GM19240 (cell line): Measurements from ENCODE around the gene HOXC4.
A peak's percentile ranks its signal among the peaks of the same experiment; 100 is the strongest.
"Not testable (repeated sequence)": the region's sequence is repeated elsewhere in the genome, so short reads cannot be mapped to it uniquely, and the experiment has no call there.

Experiments used
- DNase-seq: peaks from one replicate; pipeline ENCODE4 v3.0.0; 2011; ENCODE audit warnings: low spot score; ENCODE audit not compliant: insufficient read length

HOXC4 gene

GRCh38 chr12:54040148-54040494, 13.5 kb upstream of the HOXC4 start:
- DNase-seq = no peak

- no peak for DNase-seq
Measured at GRCh38 chr12:54040648-54041047, 13.0 kb upstream of the HOXC4 start.

- DNase-seq = no peak
Measured at GRCh38 chr12:54041097-54041690, 12.4 kb upstream of the HOXC4 start.

- not testable (repeated sequence) for DNase-seq
Measured at GRCh38 chr12:54042033-54042432, 11.6 kb upstream of the HOXC4 start.

DNA sequence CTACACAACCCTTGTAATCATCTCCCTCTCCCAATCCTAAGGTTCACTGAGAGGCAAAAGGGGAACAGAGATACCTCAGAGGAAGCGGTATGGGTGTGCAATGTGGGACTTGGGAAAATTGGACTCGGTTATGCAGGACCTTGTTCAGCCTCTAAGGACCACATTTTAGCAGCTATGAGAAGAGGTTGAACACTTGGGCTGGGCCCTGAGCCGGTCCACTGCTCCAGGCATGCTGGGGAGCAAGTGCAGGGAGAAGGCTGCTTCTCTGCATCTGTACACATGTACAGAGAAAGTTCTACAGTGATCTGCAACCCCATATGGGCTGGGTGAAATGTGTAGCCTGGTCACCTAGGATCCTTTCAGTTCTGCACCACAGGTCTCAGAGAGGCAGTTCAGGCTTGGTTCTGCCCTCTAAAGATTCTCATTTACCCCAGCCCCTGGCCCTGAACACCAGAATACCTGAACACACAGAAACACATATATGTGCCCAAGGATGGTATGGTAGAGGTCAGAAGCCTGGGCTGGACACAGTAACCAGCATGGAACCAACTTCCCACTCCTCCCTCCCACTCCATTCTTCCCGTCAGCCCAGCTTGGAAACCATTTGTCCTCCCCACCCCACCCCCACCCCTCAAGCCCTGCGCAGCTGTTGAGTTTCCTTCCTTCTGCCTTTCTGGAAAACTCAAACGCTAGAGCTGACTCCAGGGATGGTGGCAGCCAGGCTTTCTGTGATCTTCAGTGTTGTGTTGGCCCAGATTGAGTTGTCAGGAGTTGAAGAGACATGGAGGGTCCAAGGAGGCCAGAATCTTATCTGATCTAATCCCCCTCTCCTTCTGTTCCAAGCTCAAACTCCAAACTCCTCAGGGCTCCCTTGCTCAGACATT, 10.4 kb upstream of the HOXC4 start:
- DNase-seq = no peak

GRCh38 chr12:54044425-54045103, 9.1 kb upstream of the HOXC4 start:
- DNase-seq = no peak

GRCh38 chr12:54045401-54045800, 8.2 kb upstream of the HOXC4 start:
- DNase-seq = no peak

- no peak for DNase-seq
Measured at GRCh38 chr12:54045868-54046521, 7.6 kb upstream of the HOXC4 start.

- DNase-seq = no peak
Measured at GRCh38 chr12:54046809-54047159, 6.9 kb upstream of the HOXC4 start.

- DNase-seq = no peak
Measured at GRCh38 chr12:54047160-54047963, 6.3 kb upstream of the HOXC4 start.

- DNase-seq = no peak
Measured at GRCh38 chr12:54047964-54048303, 5.7 kb upstream of the HOXC4 start.

DNA sequence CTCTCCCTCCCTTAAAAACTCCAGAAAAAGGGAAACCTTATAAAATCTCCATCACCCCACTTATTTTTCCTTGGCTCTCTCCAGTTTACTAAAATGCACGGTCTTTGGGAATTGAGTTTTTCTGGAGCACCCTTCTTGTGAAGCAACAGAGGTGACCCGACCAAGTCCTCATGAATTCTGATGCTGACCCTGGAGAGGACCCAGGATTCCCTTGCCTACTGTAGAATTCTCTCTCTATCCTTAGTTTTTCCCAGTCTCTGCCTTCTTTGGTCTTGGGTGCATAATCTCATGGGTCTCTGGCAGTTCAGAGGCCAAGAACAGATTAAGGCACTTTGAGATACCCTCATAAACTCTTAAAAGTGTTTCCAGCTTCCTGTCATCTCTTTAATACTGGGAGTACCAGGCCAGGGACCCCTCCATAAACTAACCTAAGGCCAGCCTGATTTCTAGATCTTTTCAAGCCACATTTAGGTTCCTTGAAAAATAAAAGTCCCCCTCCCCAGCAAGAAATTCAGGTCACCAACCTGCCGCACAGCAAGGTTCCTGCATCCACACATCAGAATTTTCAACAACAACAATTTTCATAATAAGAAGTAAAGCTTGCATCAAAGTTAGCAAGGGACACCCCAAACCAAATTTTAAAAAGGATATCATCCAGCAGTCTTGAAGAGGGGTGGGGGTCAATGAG, 5.1 kb upstream of the HOXC4 start:
- no peak for DNase-seq

DNA sequence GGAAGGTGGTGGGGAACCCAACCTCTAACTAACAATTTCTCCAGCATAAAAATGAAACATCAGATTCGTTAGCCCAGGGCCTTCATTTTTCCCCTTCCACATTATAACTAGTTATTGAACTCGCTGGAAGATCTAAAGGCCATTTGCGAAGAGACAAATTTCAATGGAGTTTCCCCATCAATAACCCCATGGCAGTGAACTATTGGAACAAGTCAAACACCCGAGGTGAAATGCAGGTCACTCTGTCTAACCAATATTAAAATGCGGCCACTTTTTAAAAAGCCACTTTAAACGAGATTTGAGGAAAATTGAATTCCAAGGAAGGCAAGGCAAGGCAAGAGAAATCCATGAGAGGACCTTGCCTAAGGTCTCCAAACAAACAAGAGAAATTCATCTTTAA, 4.5 kb upstream of the HOXC4 start:
- DNase-seq = no peak

GRCh38 chr12:54050482-54050810, 3.2 kb upstream of the HOXC4 start:
- no peak for DNase-seq

DNA sequence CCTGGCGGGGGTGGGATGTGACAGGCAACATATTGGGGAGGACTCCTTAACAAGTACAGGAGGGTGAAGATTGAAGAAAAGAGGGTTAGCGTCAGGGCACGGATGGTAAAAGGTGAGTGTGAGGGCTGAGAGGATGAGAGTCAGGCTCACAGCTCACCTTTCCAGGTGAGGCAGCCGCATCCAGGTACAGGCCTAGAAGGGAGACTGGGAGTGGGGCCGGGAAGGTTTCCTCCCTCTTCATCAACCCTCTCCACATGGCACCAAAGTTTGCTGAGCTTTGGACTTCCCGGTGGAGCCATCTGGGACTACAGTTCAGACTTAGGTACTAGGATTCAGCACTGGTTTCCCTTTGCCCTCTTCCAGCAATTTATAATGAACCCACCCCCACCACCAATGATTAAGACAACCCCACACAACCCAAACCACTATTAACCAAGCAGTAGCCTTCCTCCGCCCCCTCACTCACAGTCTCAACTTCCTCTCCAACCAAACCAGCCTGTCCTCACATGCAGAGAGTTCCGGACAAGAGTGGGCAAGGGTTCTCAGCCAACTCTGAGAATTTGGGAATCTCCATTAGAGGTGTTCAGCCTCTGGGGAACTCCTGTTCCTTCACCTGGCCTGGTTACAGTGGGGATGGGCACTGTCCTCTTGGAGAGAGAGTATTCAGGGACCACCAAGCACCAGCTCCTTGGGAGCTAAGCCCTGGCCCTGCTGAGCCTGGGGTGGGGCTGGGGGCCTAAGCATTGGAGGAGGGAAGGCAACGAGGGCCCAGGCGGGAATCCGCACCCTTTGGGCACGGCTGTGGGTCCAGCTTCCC, 2.4 kb upstream of the HOXC4 start:
- DNase-seq = no peak

DNA sequence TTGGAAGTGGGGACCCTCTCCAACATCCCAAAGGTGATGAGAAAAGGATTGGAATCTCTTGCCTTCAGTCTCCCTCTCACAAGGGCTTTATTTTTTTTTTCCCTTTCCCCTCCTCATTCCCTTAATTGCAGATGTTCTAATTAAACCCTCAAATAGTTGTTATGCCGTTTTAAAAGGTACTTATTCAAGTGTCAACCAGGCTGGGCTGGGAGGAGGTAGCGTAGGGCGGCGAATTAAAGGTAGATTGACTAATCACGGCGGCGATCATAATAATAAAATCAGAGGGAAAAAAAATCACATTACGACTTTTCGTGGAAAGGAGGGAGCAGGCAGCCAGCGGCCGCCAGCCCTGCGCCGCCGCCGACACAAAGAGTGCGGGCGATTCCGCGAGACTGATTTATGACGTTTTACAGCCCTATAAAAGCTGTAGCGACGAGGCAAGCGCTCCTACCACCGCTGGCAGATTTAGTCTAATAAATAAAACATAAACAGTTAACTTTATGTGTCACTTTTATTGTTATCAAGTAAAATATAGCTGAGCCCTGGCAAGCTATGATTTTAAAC, 1.7 kb upstream of the HOXC4 start:
- no peak for DNase-seq

- no peak for DNase-seq
Measured at GRCh38 chr12:54052438-54053002, 1.1 kb upstream of the HOXC4 start.

GRCh38 chr12:54053003-54053750, 458 bp upstream of the HOXC4 start:
- peak; percentile 76 for DNase-seq

GRCh38 chr12:54054742-54055194, 1.1 kb downstream of the HOXC4 start:
- DNase-seq = no peak
